ENCODE results near the gene TACO1.

GRCh38 chr17:63634163-63634562, 33.5 kb downstream of the TACO1 start:
- TF ChIP-seq CTCF (IDR thresholded peaks at IDR 0.05 in 4 of 5, conservative IDR thresholded peaks at IDR 0.05 in 1 of 5) = no peak
- no peak for TF ChIP-seq POLR2A (IDR thresholded peaks at IDR 0.05)
